Measurements from ENCODE around the gene DNMT1.
A peak's percentile ranks its signal among the peaks of the same experiment; 100 is the strongest.

DNMT1 gene

GRCh38 chr19:10146142-10146541 is 48.6 kb downstream of the DNMT1 start:
- H2AFZ ChIP-seq (ENCODE audit: low read length) = no peak overlapping the region
- H2BK15ac ChIP-seq (ENCODE audit: low read length) = no peak overlapping the region
- H2BK120ac ChIP-seq (ENCODE audit: low read depth, low read length) = no peak overlapping the region
- H3K36me3 ChIP-seq (replicated peaks in 1 of 2; ENCODE audit: control insufficient read depth in 2 of 2, insufficient read depth in 2 of 2, low read length in 2 of 2) = peaks cover 74 to 95% of the 10 kb centered on the region in 2 donors
- H3K4me2 ChIP-seq (ENCODE audit: insufficient read depth, low read length, poor library complexity, severe bottlenecking) = no peak overlapping the region
- no peak overlapping the region for H2BK12ac ChIP-seq (ENCODE audit: low read length)
- no peak for DNase-seq (ENCODE audit: low spot score)
- WGBS, 2 donors (ENCODE audit: extremely low coverage in 2 of 2, insufficient read length in 2 of 2, insufficient replicate concordance in 1 of 2) = no CpG with 5 or more reads among the region's 14 CpGs
- H3K9ac ChIP-seq (ENCODE audit: low read depth, low read length, poor library complexity) = no peak overlapping the region
- no peak overlapping the region for H2AK5ac ChIP-seq (ENCODE audit: low read depth, low read length)
- peak overlapping the region; percentile 87 for H3K14ac ChIP-seq (ENCODE audit: low read length)
- no peaks in the 10 kb centered on the region for H3K27me3 ChIP-seq (ENCODE audit: control insufficient read depth in 3 of 3, insufficient read depth in 3 of 3, low read depth in 1 of 3, low read length in 3 of 3)
- H4K8ac ChIP-seq (ENCODE audit: low read depth, low read length) = peak overlapping the region; percentile 10
- no peaks in the 10 kb centered on the region for H3K9me3 ChIP-seq (replicated peaks in 1 of 2; ENCODE audit: control insufficient read depth in 2 of 2, insufficient read depth in 1 of 2, low read depth in 1 of 2, low read length in 2 of 2)
- H3K4me3 ChIP-seq (ENCODE audit: low read length in 2 of 2) = peak overlapping the region in 1 of 2 donors; percentile 60
- H4K91ac ChIP-seq (ENCODE audit: low read depth, low read length, poor library complexity) = no peak overlapping the region
- no peaks in the 10 kb centered on the region for H3K4me1 ChIP-seq (ENCODE audit: control insufficient read depth in 2 of 2, insufficient read depth in 1 of 2, low read depth in 1 of 2, low read length in 2 of 2)
- H2BK5ac ChIP-seq (ENCODE audit: low read length) = no peak overlapping the region
- H3K18ac ChIP-seq (ENCODE audit: low read length) = no peak overlapping the region
- H3K23ac ChIP-seq (ENCODE audit: low read depth, low read length, poor library complexity) = no peak overlapping the region
- no peak overlapping the region for H3K4ac ChIP-seq (ENCODE audit: low read length)
- peaks cover 7% of the 10 kb centered on the region for H3K79me1 ChIP-seq (ENCODE audit: low read depth, low read length)
- no peak overlapping the region for H3K27ac ChIP-seq (replicated peaks; ENCODE audit: low read length)

GRCh38 chr19:10145031-10145430 is 49.7 kb downstream of the DNMT1 start:
- Histone ChIP-seq H3K36me3 (replicated peaks in 1 of 2; ENCODE audit: control insufficient read depth in 2 of 2, insufficient read depth in 2 of 2, low read length in 2 of 2) (peaks cover 73 to 94% of the 10 kb centered on the region in 2 donors), H2AFZ (ENCODE audit: low read length) (no peak overlapping the region), H3K4me3 (ENCODE audit: low read length in 2 of 2) (no peak overlapping the region), H3K27me3 (ENCODE audit: control insufficient read depth in 3 of 3, insufficient read depth in 3 of 3, low read depth in 1 of 3, low read length in 3 of 3) (no peaks in the 10 kb centered on the region), H2BK5ac (ENCODE audit: low read length) (no peak overlapping the region), H3K4ac (ENCODE audit: low read length) (no peak overlapping the region), H4K91ac (ENCODE audit: low read depth, low read length, poor library complexity) (no peak overlapping the region), H3K9me3 (replicated peaks in 1 of 2; ENCODE audit: control insufficient read depth in 2 of 2, insufficient read depth in 1 of 2, low read depth in 1 of 2, low read length in 2 of 2) (no peaks in the 10 kb centered on the region), H3K23ac (ENCODE audit: low read depth, low read length, poor library complexity) (no peak overlapping the region), H2BK12ac (ENCODE audit: low read length) (no peak overlapping the region), H4K8ac (ENCODE audit: low read depth, low read length) (no peak overlapping the region), H3K9ac (ENCODE audit: low read depth, low read length, poor library complexity) (no peak overlapping the region), H3K79me1 (ENCODE audit: low read depth, low read length) (peaks cover 2% of the 10 kb centered on the region), H3K14ac (ENCODE audit: low read length) (no peak overlapping the region), H2AK5ac (ENCODE audit: low read depth, low read length) (no peak overlapping the region), H2BK120ac (ENCODE audit: low read depth, low read length) (no peak overlapping the region), H3K18ac (ENCODE audit: low read length) (no peak overlapping the region), H2BK15ac (ENCODE audit: low read length) (no peak overlapping the region), H3K27ac (replicated peaks; ENCODE audit: low read length) (no peak overlapping the region), H3K4me2 (ENCODE audit: insufficient read depth, low read length, poor library complexity, severe bottlenecking) (no peak overlapping the region), H3K4me1 (ENCODE audit: control insufficient read depth in 2 of 2, insufficient read depth in 1 of 2, low read depth in 1 of 2, low read length in 2 of 2) (no peaks in the 10 kb centered on the region)
- DNase-seq (ENCODE audit: low spot score) = no peak
- no CpG with 5 or more reads among the region's 10 CpGs for WGBS, 2 donors (ENCODE audit: extremely low coverage in 2 of 2, insufficient read length in 2 of 2, insufficient replicate concordance in 1 of 2)

GRCh38 chr19:10144361-10144760 is 50.4 kb downstream of the DNMT1 start:
- Histone ChIP-seq H3K9ac (ENCODE audit: low read depth, low read length, poor library complexity) (no peak overlapping the region), H2BK5ac (ENCODE audit: low read length) (no peak overlapping the region), H3K4ac (ENCODE audit: low read length) (no peak overlapping the region), H3K18ac (ENCODE audit: low read length) (no peak overlapping the region), H2BK15ac (ENCODE audit: low read length) (no peak overlapping the region), H3K36me3 (replicated peaks in 1 of 2; ENCODE audit: control insufficient read depth in 2 of 2, insufficient read depth in 2 of 2, low read length in 2 of 2) (peaks cover 73 to 94% of the 10 kb centered on the region in 2 donors), H3K27me3 (ENCODE audit: control insufficient read depth in 3 of 3, insufficient read depth in 3 of 3, low read depth in 1 of 3, low read length in 3 of 3) (no peaks in the 10 kb centered on the region), H3K14ac (ENCODE audit: low read length) (no peak overlapping the region), H2BK12ac (ENCODE audit: low read length) (no peak overlapping the region), H3K79me1 (ENCODE audit: low read depth, low read length) (peaks cover 1% of the 10 kb centered on the region), H4K91ac (ENCODE audit: low read depth, low read length, poor library complexity) (no peak overlapping the region), H2BK120ac (ENCODE audit: low read depth, low read length) (no peak overlapping the region), H4K8ac (ENCODE audit: low read depth, low read length) (no peak overlapping the region), H3K4me2 (ENCODE audit: insufficient read depth, low read length, poor library complexity, severe bottlenecking) (no peak overlapping the region), H3K4me3 (ENCODE audit: low read length in 2 of 2) (no peak overlapping the region), H2AFZ (ENCODE audit: low read length) (no peak overlapping the region), H3K27ac (replicated peaks; ENCODE audit: low read length) (no peak overlapping the region), H3K4me1 (ENCODE audit: control insufficient read depth in 2 of 2, insufficient read depth in 1 of 2, low read depth in 1 of 2, low read length in 2 of 2) (no peaks in the 10 kb centered on the region), H3K9me3 (replicated peaks in 1 of 2; ENCODE audit: control insufficient read depth in 2 of 2, insufficient read depth in 1 of 2, low read depth in 1 of 2, low read length in 2 of 2) (no peaks in the 10 kb centered on the region), H3K23ac (ENCODE audit: low read depth, low read length, poor library complexity) (no peak overlapping the region), H2AK5ac (ENCODE audit: low read depth, low read length) (no peak overlapping the region)
- WGBS, 2 donors (ENCODE audit: extremely low coverage in 2 of 2, insufficient read length in 2 of 2, insufficient replicate concordance in 1 of 2) = no CpG with 5 or more reads among the region's 10 CpGs
- no peak for DNase-seq (ENCODE audit: low spot score)

- no peak overlapping the region for H4K91ac ChIP-seq (ENCODE audit: low read depth, low read length, poor library complexity)
- H3K23ac ChIP-seq (ENCODE audit: low read depth, low read length, poor library complexity) = no peak overlapping the region
- no peak overlapping the region for H3K4ac ChIP-seq (ENCODE audit: low read length)
- H3K27me3 ChIP-seq (ENCODE audit: control insufficient read depth in 3 of 3, insufficient read depth in 3 of 3, low read depth in 1 of 3, low read length in 3 of 3) = no peaks in the 10 kb centered on the region
- H2AK5ac ChIP-seq (ENCODE audit: low read depth, low read length) = no peak overlapping the region
- H2BK5ac ChIP-seq (ENCODE audit: low read length) = no peak overlapping the region
- no peak overlapping the region for H3K4me3 ChIP-seq (ENCODE audit: low read length in 2 of 2)
- H3K9me3 ChIP-seq (replicated peaks in 1 of 2; ENCODE audit: control insufficient read depth in 2 of 2, insufficient read depth in 1 of 2, low read depth in 1 of 2, low read length in 2 of 2) = no peaks in the 10 kb centered on the region
- no peak overlapping the region for H2BK120ac ChIP-seq (ENCODE audit: low read depth, low read length)
- no peak overlapping the region for H2AFZ ChIP-seq (ENCODE audit: low read length)
- no peak overlapping the region for H2BK15ac ChIP-seq (ENCODE audit: low read length)
- DNase-seq (ENCODE audit: low spot score) = no peak
- H4K8ac ChIP-seq (ENCODE audit: low read depth, low read length) = no peak overlapping the region
- H3K9ac ChIP-seq (ENCODE audit: low read depth, low read length, poor library complexity) = no peak overlapping the region
- H3K14ac ChIP-seq (ENCODE audit: low read length) = no peak overlapping the region
- H3K4me2 ChIP-seq (ENCODE audit: insufficient read depth, low read length, poor library complexity, severe bottlenecking) = no peak overlapping the region
- no CpG with 5 or more reads among the region's 11 CpGs for WGBS, 2 donors (ENCODE audit: extremely low coverage in 2 of 2, insufficient read length in 2 of 2, insufficient replicate concordance in 1 of 2)
- no peaks in the 10 kb centered on the region for H3K4me1 ChIP-seq (ENCODE audit: control insufficient read depth in 2 of 2, insufficient read depth in 1 of 2, low read depth in 1 of 2, low read length in 2 of 2)
- H3K36me3 ChIP-seq (replicated peaks in 1 of 2; ENCODE audit: control insufficient read depth in 2 of 2, insufficient read depth in 2 of 2, low read length in 2 of 2) = peaks cover 76 to 96% of the 10 kb centered on the region in 2 donors
- peaks cover 1% of the 10 kb centered on the region for H3K79me1 ChIP-seq (ENCODE audit: low read depth, low read length)
- no peak overlapping the region for H3K18ac ChIP-seq (ENCODE audit: low read length)
- no peak overlapping the region for H3K27ac ChIP-seq (replicated peaks; ENCODE audit: low read length)
- no peak overlapping the region for H2BK12ac ChIP-seq (ENCODE audit: low read length)
Observed at GRCh38 chr19:10143681-10144080, 51.1 kb downstream of the DNMT1 start.

Measured in neuronal stem cell (in vitro differentiated cells).